GM19099 (cell line): ENCODE data around the gene COPG2.

Experiments used
- POLR2A ChIP-seq: IDR thresholded peaks from 3 replicates; pipeline ENCODE4 v1.6.1; 2011; ENCODE audit warnings: low read depth; ENCODE audit not compliant: insufficient read length; ENCODE audit errors: extremely low read depth

COPG2 gene, protein sequence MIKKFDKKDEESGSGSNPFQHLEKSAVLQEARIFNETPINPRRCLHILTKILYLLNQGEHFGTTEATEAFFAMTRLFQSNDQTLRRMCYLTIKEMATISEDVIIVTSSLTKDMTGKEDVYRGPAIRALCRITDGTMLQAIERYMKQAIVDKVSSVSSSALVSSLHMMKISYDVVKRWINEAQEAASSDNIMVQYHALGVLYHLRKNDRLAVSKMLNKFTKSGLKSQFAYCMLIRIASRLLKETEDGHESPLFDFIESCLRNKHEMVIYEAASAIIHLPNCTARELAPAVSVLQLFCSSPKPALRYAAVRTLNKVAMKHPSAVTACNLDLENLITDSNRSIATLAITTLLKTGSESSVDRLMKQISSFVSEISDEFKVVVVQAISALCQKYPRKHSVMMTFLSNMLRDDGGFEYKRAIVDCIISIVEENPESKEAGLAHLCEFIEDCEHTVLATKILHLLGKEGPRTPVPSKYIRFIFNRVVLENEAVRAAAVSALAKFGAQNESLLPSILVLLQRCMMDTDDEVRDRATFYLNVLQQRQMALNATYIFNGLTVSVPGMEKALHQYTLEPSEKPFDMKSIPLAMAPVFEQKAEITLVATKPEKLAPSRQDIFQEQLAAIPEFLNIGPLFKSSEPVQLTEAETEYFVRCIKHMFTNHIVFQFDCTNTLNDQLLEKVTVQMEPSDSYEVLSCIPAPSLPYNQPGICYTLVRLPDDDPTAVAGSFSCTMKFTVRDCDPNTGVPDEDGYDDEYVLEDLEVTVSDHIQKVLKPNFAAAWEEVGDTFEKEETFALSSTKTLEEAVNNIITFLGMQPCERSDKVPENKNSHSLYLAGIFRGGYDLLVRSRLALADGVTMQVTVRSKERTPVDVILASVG

DNA sequence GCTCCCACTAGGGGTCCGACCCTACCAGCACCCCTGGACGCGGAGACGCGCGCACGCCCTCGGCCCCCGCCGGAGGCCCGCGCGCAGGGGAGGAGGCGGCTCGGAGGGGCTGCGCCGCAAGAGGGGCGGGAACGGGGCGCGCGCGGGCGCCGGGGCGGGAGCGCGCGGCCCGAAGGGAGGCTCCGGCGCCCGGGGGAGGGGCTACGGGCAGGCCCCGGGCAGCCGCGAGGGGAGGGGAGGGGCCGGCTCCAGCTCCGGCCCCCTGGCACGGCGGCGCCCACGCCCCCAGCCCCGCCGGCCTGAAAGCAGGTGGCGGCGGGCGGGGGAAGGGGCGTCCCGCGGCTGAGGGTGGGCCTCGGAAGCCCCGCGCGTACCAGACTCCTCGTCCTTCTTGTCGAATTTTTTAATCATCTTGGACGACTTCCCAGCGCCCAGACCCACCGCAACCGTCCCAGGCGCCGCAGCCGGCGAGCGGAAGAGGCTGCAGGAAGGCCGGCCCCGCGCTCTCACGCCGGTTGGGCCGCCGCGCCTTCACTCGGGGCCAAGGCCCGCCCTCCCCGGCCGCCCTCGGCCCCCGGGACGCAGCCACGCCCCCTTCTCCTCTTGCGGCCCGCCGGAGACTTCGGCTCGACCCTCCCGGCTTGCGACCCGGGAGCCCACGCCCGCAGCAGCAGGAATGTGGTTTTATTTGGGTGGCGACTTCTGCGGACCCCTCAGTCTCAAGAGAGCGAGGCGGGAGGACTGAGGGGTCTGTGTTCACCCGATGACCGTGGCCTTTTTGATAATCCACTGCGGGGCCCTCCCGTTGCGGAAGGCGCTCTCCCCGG, at the start of gene COPG2:
TSS of gene COPG2 (minus strand) at position 491 of the 827 bp plus-strand sequence. CDS start at position 411, 80 bp downstream.
- peak; percentile 65 for TF ChIP-seq POLR2A

DNA sequence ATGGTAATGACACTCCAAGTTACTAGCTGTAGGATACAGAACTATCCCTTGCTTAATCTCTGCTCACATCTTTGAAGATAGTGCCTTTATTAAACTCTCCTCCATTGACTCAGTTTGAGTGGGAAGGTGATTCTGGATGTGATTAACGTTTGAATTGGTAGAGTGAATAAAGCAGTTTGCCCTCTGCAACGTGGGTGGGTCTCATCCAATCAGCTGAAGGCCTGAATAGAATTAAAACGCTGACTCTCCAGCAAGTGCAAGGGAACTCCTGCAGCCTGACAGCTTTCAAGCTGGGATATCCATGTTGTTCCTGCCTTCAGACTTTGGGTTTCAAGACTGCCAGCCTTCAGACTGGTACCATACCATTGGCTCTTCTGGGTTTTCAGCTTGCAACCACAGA, 43.9 kb upstream of the COPG2 start:
- TF ChIP-seq POLR2A = no peak

DNA sequence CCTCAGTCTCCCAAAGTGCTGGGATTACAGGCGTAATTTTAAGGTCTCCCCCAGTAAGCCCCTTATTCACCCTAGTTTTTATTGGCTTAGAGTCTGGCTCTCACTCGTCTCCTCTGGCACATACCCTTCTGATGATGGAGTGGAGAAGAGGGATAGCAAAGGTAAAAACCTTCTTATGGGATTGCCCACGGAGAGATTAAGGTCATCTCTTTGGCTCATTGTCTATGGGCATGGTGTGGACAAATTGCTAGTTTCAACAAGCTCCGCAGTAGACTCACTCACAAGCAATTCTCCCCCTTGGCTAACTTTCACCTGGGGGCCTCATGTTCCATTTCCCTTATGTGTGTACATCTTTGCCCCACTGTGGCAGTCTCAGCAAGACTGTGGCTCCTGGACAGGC, 40.2 kb upstream of the COPG2 start:
- TF ChIP-seq POLR2A = no peak

DNA sequence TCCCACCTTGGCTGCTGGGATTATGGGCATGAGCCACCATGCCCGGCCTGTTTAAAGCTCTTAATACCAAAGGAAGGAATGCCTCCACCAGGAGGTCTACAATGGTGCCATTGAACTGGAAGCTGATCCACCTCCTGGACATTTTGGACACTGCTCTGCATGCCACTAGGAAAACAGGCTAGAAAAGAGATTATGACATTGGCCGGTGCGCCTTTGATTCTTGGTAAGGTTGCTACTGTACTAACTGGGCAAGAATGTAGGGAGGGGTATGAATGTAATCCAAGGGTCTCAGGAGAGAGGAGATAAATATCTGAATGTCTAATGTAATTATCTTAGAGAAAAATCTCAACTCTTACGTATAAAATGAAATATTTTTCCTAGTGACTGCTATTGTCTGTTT, 39.5 kb upstream of the COPG2 start:
- no peak for TF ChIP-seq POLR2A

DNA sequence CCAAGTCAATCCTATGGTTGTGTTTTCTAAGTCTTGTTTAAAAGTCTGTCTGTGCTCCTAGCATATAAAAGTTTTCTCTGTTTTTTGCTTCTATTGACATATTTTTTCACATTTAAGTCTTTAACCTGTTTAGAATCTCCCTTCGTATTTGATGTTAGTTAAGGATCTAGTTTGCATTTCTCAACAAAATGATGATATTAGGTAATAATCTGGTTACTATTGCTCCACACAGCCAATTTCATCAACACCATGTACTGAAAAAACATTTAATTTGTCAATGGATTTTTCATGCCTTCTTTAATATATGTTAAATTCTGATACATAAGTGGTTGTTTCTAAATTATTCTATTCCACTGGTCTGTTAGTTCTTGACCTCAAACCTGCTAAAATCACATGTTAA, 35.3 kb upstream of the COPG2 start:
- TF ChIP-seq POLR2A = no peak

DNA sequence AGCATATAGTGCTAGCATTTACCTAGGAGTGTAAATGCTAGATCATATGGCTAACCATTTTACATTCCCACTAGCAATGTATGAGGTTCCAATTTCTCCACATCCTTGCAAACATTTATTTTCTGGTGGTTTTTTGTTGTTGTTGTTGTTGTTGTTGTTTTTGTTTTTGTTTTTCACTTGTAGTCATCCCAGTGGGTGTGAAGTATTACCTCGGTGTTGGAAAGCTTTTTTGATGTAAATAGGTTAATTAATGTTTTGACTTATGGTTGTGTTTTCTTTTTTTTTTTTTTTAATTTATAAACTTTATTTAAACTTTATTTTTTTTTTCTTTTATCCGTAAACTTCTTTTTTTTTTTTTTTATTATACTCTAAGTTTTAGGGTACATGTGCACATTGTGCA, 33.1 kb upstream of the COPG2 start:
- TF ChIP-seq POLR2A = no peak

DNA sequence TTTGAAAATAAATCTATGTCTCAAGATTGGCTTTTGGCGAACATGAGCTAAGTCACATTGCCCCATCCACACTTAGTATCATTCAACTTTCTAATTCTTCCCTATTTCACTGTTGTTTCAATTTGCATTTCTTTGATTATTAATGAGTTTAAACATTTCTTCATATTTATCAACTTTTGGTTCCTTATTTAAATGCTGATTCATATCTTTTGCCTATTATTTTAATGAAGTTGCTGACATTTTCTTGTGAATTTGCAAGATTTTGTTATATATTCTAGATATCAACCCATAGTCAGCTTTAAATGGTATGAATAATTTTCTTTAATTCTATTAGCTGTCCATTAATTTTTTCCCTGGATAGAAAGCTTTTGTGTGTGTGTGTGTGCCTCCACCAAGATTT, 32.2 kb upstream of the COPG2 start:
- no peak for TF ChIP-seq POLR2A

DNA sequence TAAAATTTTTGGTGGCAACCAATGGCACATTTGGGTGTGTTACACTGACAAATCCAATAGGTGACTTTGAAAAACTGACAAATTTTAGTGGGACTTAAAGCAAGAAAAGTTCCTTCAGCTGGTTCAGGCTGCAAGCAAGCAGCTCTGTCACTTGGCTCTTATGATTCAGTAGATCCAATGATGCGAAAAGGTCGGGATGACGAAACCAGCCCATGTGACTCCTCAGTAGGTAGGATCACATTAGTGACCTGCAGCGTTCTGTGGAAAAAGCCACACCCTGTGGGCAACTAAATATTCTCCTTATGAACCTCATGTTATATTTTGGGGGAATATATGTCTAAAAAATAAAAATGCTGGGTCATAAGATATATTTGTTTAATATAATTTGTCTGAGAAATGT, 31.1 kb upstream of the COPG2 start:
- no peak for TF ChIP-seq POLR2A

DNA sequence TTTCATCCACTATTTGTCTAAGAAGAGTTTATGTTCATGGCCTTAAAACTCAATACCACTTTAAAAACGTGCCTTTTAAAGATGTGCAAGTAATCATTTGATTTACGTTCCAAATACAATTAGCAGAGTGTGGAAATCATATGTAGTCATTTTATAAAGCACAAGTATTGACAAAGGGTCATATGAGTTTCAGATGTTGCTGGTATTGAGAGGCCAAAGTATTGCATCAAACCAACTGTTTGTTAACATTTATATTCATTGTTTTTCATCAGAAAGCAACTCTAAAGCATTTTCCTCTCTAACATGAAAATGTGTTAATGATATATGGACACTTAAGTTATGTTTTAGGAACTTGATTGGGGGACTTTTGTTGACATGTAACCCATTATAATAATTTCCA, 29.3 kb upstream of the COPG2 start:
- no peak for TF ChIP-seq POLR2A

DNA sequence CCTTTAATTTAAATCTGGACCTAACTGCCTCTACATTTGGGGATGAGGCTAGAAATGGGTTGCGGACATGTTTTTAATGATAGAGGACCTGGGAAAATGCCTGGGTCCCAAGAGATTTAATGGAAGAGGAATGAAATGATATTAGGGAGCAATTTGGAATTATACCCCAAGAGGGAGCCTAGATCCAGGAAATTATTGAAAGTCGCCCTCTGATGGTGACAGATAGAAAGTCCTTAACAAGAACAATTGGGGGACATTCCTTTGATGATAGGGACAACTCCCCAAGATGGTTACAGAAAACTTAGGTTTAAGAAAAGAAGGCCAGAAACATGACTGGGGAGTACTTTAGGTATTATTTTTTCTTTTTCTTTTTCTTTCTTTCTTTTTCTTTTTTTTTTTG, 27.3 kb upstream of the COPG2 start:
- TF ChIP-seq POLR2A = no peak

DNA sequence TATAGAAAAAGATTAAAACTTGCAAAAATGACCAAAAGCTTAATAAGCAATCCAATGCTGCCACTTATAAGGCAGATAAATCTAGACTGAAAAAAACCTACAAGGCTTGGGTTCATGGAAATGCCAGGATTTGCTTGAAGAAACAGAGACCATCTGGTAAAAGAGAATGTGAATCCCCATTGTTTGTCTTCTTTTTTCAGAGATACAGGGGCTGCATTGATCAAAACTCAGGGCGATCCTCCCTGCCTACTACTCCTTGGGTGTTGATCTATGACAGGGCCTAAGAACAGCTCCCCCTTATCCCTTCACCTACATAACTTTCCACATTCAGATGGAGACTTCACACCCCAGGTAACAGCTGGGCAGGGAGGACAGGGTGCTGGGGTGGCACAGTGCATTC, 21.1 kb upstream of the COPG2 start:
- TF ChIP-seq POLR2A = no peak

DNA sequence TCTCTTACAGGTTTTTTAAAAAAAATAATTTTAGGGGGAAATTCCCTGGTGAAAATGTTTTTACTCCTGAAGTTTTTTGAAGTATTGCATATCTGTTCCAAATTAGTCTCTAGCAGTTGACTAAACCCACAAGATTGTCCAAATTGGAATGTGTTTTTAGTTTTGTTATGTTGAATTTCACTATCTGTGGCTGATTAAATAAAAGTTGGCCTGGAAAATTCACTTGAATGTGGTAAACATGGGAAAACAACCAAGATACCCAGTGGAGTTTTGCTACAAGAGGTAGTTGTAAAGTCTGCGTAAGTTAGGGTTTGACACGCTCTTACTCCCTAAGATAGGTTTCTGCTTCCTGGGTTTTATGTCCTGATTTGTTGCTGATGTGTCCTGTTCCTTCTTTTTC, 14.5 kb upstream of the COPG2 start:
- no peak for TF ChIP-seq POLR2A

DNA sequence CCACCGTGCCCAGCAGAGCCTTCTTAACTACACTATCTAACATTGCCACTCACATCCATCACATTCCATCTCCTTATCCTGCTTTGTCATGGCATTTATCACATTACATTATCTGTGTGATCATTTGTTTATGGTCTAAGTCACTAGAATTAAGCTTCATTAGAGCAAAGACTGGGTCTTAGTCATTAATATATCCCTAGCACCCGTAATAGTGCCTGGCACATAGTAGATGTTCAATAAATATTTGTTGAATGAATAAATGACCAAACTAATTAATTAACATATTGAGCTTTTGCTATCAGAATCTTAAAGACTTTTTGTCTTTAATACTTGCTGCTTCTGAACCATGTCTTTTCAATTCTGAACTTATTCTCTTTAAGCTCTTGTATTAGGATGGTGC, 5.9 kb upstream of the COPG2 start:
- no peak for TF ChIP-seq POLR2A

DNA sequence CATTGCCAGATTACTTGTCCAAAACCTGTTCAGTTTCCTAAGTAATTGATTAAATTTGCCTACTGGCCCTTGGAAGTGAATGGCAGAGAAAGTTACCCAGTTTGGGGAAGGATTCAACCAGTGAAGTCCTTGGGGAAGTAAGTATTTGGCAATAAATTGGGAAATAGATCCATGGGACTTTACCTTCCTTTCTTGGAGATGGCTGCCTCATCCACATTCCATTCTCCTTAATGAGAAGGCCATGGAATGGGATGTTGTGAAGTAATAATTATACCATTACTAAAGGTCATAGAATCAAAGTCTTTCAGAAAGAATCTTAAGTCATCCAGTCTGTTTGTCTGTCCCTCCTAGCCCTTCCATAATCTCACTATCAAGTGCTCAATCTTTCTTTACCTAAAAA, 4.5 kb upstream of the COPG2 start:
- no peak for TF ChIP-seq POLR2A

DNA sequence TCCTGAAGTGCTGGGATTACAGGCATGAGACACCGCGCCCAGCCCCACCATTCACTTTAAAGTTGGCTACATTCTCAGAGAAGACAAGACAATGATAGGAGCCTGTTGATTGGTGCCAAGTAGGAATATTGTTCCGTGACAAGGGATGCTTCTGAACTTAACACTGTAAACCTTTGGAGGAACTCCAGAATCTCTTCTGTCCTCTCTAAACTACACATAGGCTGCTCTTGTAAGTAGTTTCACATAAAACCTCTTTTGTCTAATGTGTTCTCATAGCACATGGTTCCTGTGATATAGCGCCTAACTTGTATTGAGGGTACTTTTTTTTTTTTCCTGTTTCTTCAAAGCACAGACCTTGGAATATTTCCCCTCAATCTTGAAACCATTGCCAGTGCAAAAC, 3.6 kb upstream of the COPG2 start:
- no peak for TF ChIP-seq POLR2A
